Measurements from ENCODE around the gene DEK. TPM values are rescaled to one million over a fixed set of nuclear protein-coding genes. Genes with fewer than 3 reads are reported as not detected.

The DEK gene
- total and polyA plus RNA-seq, 2 of the 13 experiments (the other 11 are each of a cell fraction or from before 2014, with no cell fraction given): 53.2 to 276 TPM

DNA sequence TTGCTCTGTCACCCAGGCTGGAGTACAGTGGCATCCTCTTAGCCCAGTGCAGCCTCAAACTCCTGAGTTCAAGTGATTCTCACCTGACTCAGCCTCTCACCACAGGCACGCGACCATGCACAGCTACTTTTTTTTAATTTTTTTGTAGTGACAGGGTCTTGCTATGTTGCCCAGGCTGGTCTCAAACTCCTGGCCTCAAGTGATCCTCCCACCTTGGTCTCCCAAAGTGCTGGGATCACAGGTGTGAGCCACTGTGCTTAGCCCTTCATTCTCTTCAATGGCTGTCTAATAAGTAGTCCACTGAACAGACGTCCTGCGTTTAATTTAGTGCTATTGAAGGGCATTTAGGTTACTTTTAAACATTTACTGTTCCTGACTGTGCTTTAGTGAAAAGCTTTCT is 81.8 kb downstream of the DEK start:
- Histone ChIP-seq H3K27me3 (ENCODE audit: control insufficient read depth in 1 of 2, insufficient read depth in 2 of 2, low read length in 2 of 2) (no peaks in the 10 kb centered on the region), H3K4me1 (ENCODE audit: insufficient read depth, low read length) (no peaks in the 10 kb centered on the region), H3K9me3 (ENCODE audit: low read length) (no peaks in the 10 kb centered on the region), H3K36me3 (replicated peaks in 1 of 2; ENCODE audit: control insufficient read depth in 1 of 2, insufficient read depth in 2 of 2, low read length in 2 of 2) (0 out of 5 replicates have a peak, but pooled peaks cover 0 to under 1% of the 10 kb centered on the region in 2 experiments), H3K79me2 (ENCODE audit: insufficient read depth, low read length) (no peaks in the 10 kb centered on the region), H3K27ac (ENCODE audit: extremely low read length, insufficient read depth, low read length) (no peak overlapping the region), H3K4me3 (replicated peaks in 1 of 3; ENCODE audit: insufficient read depth in 1 of 3, low read depth in 2 of 3, low read length in 3 of 3) (no peak overlapping the region), H3K4me2 (ENCODE audit: low read depth, low read length) (no peak overlapping the region), H3K9ac (ENCODE audit: insufficient read depth, low read depth, low read length) (no peak overlapping the region), H2AFZ (ENCODE audit: low read length) (no peak overlapping the region), H4K20me1 (ENCODE audit: insufficient read depth, low read length) (no peaks in the 10 kb centered on the region)
- BruUV-seq (replicated peaks): no TSS peak
- POLR2A ChIA-PET: no interaction called here
- ATAC-seq: no peak
- TF ChIP-seq ZNF589 (CRISPR knock-in tag; conservative IDR thresholded peaks at IDR 0.05) (no peak), HNRNPL (IDR thresholded peaks at IDR 0.05; ENCODE audit: low read depth, low read length) (no peak), ATAD3A (CRISPR knock-in tag; IDR thresholded peaks at IDR 0.05) (no peak), NAIF1 (CRISPR knock-in tag; IDR thresholded peaks at IDR 0.05; ENCODE audit: borderline replicate concordance) (no peak), CAMTA2 (CRISPR knock-in tag; IDR thresholded peaks at IDR 0.05; ENCODE audit: borderline replicate concordance) (no peak), HMG20B (CRISPR knock-in tag; conservative IDR thresholded peaks at IDR 0.05) (no peak), ZNF724P (CRISPR knock-in tag; IDR thresholded peaks at IDR 0.05; ENCODE audit: borderline replicate concordance) (no peak), ZNF816 (CRISPR knock-in tag; IDR thresholded peaks at IDR 0.05; ENCODE audit: borderline replicate concordance) (no peak)
- TF ChIP-seq, protein P1, sequence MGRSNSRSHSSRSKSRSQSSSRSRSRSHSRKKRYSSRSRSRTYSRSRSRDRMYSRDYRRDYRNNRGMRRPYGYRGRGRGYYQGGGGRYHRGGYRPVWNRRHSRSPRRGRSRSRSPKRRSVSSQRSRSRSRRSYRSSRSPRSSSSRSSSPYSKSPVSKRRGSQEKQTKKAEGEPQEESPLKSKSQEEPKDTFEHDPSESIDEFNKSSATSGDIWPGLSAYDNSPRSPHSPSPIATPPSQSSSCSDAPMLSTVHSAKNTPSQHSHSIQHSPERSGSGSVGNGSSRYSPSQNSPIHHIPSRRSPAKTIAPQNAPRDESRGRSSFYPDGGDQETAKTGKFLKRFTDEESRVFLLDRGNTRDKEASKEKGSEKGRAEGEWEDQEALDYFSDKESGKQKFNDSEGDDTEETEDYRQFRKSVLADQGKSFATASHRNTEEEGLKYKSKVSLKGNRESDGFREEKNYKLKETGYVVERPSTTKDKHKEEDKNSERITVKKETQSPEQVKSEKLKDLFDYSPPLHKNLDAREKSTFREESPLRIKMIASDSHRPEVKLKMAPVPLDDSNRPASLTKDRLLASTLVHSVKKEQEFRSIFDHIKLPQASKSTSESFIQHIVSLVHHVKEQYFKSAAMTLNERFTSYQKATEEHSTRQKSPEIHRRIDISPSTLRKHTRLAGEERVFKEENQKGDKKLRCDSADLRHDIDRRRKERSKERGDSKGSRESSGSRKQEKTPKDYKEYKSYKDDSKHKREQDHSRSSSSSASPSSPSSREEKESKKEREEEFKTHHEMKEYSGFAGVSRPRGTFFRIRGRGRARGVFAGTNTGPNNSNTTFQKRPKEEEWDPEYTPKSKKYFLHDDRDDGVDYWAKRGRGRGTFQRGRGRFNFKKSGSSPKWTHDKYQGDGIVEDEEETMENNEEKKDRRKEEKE (IDR thresholded peaks at IDR 0.05): no peak
- TF ChIP-seq, protein P2, sequence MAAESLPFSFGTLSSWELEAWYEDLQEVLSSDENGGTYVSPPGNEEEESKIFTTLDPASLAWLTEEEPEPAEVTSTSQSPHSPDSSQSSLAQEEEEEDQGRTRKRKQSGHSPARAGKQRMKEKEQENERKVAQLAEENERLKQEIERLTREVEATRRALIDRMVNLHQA (CRISPR knock-in tag; IDR thresholded peaks at IDR 0.05): no peak
- TF ChIP-seq, protein P3, sequence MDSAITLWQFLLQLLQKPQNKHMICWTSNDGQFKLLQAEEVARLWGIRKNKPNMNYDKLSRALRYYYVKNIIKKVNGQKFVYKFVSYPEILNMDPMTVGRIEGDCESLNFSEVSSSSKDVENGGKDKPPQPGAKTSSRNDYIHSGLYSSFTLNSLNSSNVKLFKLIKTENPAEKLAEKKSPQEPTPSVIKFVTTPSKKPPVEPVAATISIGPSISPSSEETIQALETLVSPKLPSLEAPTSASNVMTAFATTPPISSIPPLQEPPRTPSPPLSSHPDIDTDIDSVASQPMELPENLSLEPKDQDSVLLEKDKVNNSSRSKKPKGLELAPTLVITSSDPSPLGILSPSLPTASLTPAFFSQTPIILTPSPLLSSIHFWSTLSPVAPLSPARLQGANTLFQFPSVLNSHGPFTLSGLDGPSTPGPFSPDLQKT (CRISPR knock-in tag; IDR thresholded peaks at IDR 0.05; ENCODE audit: borderline replicate concordance): no peak
- TF ChIP-seq, protein P4, sequence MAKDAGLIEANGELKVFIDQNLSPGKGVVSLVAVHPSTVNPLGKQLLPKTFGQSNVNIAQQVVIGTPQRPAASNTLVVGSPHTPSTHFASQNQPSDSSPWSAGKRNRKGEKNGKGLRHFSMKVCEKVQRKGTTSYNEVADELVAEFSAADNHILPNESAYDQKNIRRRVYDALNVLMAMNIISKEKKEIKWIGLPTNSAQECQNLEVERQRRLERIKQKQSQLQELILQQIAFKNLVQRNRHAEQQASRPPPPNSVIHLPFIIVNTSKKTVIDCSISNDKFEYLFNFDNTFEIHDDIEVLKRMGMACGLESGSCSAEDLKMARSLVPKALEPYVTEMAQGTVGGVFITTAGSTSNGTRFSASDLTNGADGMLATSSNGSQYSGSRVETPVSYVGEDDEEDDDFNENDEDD (CRISPR knock-in tag; IDR thresholded peaks at IDR 0.05; ENCODE audit: borderline replicate concordance): no peak
- WGBS (ENCODE audit: low lambda C conversion rate): 66% methylated on average over 4 of the region's 4 CpGs
- intact Hi-C loops (cut with micrococcal nuclease; ENCODE audit: unreplicated experiment): no loop called here
- in situ Hi-C loops (cut with HindIII; ENCODE audit: extremely low pct_ligation_motif_present, low pct_unique_long_range_greater_than_20kb): no loop called here
- CTCF ChIA-PET (ENCODE audit: low intra/inter-chr PET ratio, low total read pairs): no interaction called here
- no peak for FAIRE-seq
- DNase-seq (ENCODE audit: low spot score): no peak
